Thoracic aorta (tissue), 2 donors: ENCODE data around the gene EIF4E2. TPM values are rescaled to one million over a fixed set of nuclear protein-coding genes. Genes with fewer than 3 reads are reported as not detected.

Source experiments
- ATAC-seq: fragments of 150-250 bp; one replicate; pipeline ENCODE4 v1.8.0; 2017; ENCODE audit warnings: low read depth; ENCODE audit not compliant: insufficient number of reproducible peaks, low FRiP score
- DNase-seq: peaks from one replicate; pipeline ENCODE4 v3.0.0-alpha.2; 2020; ENCODE audit warnings: low spot score
- H3K27ac ChIP-seq, 2 donors: fragments of 200-600 bp; sonication (generic); 1 replicate in 1 of 2; 2 replicates in 1 of 2; pipeline ENCODE4 v1.5.1; 2016; ENCODE audit warnings: mild to moderate bottlenecking in 2 of 2, moderate library complexity in 2 of 2
- H3K27me3 ChIP-seq: fragments of 200-600 bp; sonication (generic); replicated peaks from 2 replicates; pipeline ENCODE4 v1.6.0; 2016; ENCODE audit warnings: mild to moderate bottlenecking; ENCODE audit not compliant: insufficient read depth
- H3K36me3 ChIP-seq: fragments of 200-600 bp; sonication (generic); one replicate; pipeline ENCODE4 v1.5.1; 2016
- H3K4me1 ChIP-seq, 2 donors: fragments of 200-600 bp; sonication (generic); 1 replicate in 1 of 2; 2 replicates in 1 of 2; pipeline versions ENCODE4 v1.5.1 to v1.6.0; 2016; ENCODE audit warnings: low read depth in 2 of 2, mild to moderate bottlenecking in 1 of 2; ENCODE audit not compliant: control insufficient read depth in 1 of 2
- H3K4me3 ChIP-seq: fragments of 200-600 bp; sonication (generic); 2 replicates; pipeline ENCODE4 v1.5.1; 2016; ENCODE audit warnings: mild to moderate bottlenecking
- H3K9me3 ChIP-seq: fragments of 200-600 bp; sonication (generic); 2 replicates; pipeline ENCODE4 v1.5.1; 2016
- CTCF ChIP-seq: fragments of 200-600 bp; sonication (generic); IDR thresholded peaks from one replicate; pipeline ENCODE4 v1.5.1; 2019; ENCODE audit warnings: antibody characterized with exemption
- total RNA-seq, 2 donors: library from RNA; depleted of rRNA; stranded (reverse); fragments of >200 nt; gene quantifications; one replicate each; pipeline versions ENCODE4 v1.1.0 to v1.2.3, GENCODE V29; 2016

The EIF4E2 gene
- total RNA-seq, 2 donors from 2014 or later: 42.2 to 51.1 TPM

GRCh38 chr2:232525199-232525598, 25.3 kb upstream of the EIF4E2 start:
- H3K4me1 ChIP-seq: peaks cover 7 to 33% of the 10 kb centered on the region in 2 donors
- DNase-seq: no peak
- peaks cover 17% of the 10 kb centered on the region for H3K27me3 ChIP-seq
- no peak overlapping the region for H3K4me3 ChIP-seq
- no peaks in the 10 kb centered on the region for H3K36me3 ChIP-seq
- TF ChIP-seq CTCF: no peak
- H3K9me3 ChIP-seq: no peaks in the 10 kb centered on the region
- no peak for ATAC-seq
- no peak overlapping the region for H3K27ac ChIP-seq

- no peak within 1 kb of the TSS for H3K4me3 ChIP-seq
- ATAC-seq (no peak), DNase-seq (no peak)
- no peaks in the 10 kb centered on the region for H3K9me3 ChIP-seq
- peaks cover 7 to 33% of the 10 kb centered on the region in 2 donors for H3K4me1 ChIP-seq
- TF ChIP-seq CTCF: no peak
- peaks cover 17% of the 10 kb centered on the region for H3K27me3 ChIP-seq
- H3K36me3 ChIP-seq: no peaks in the 10 kb centered on the region
- H3K27ac ChIP-seq: no peak within 1 kb of the TSS
These were observed 24.6 kb upstream of the EIF4E2 start, which contains the start of gene CHRND for GRCh38 chr2:232525791-232526371. CHRND (plus strand) TSS chr2:232526160; CDS start chr2:232526216, 56 bp downstream.

- H3K4me3 ChIP-seq: no peak overlapping the region
- peaks cover 17% of the 10 kb centered on the region for H3K27me3 ChIP-seq
- H3K36me3 ChIP-seq: no peaks in the 10 kb centered on the region
- ATAC-seq (no peak), DNase-seq (no peak)
- no peak overlapping the region for H3K27ac ChIP-seq
- no peaks in the 10 kb centered on the region for H3K9me3 ChIP-seq
- H3K4me1 ChIP-seq: peaks cover 7 to 33% of the 10 kb centered on the region in 2 donors
- TF ChIP-seq CTCF: no peak
These were observed 24.0 kb upstream of the EIF4E2 start for GRCh38 chr2:232526372-232526941.

DNA sequence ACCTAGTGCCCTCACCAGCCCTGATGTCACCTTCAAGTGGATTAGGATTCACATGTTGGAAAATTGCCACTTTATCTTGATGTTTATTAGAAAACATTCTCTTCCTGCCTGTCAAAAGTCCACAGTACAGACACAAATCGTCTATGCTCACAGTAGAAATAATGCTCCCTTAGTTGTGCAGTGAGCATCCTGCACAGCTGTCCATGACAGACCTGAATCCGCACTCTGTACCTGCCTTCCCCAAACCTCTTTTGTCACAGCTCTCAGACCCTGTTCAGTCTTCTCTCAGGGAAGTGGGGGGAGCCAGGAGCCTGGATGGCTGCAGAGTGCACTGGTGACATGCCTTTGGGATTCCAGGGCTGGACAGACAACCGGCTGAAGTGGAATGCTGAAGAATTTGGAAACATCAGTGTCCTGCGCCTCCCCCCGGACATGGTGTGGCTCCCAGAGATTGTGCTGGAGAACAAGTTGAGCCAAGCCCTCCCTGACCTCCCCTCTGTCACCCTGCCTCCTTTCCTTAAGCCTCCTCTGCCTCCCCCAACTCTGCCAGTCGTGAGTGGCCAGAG, 22.5 kb upstream of the EIF4E2 start:
- Histone ChIP-seq H3K27ac (no peak overlapping the region), H3K9me3 (no peaks in the 10 kb centered on the region), H3K4me3 (no peak overlapping the region), H3K27me3 (peaks cover 11% of the 10 kb centered on the region), H3K36me3 (no peaks in the 10 kb centered on the region), H3K4me1 (peaks cover 0 to 20% of the 10 kb centered on the region in 2 donors)
- no peak for TF ChIP-seq CTCF
- ATAC-seq (no peak), DNase-seq (no peak)

DNA sequence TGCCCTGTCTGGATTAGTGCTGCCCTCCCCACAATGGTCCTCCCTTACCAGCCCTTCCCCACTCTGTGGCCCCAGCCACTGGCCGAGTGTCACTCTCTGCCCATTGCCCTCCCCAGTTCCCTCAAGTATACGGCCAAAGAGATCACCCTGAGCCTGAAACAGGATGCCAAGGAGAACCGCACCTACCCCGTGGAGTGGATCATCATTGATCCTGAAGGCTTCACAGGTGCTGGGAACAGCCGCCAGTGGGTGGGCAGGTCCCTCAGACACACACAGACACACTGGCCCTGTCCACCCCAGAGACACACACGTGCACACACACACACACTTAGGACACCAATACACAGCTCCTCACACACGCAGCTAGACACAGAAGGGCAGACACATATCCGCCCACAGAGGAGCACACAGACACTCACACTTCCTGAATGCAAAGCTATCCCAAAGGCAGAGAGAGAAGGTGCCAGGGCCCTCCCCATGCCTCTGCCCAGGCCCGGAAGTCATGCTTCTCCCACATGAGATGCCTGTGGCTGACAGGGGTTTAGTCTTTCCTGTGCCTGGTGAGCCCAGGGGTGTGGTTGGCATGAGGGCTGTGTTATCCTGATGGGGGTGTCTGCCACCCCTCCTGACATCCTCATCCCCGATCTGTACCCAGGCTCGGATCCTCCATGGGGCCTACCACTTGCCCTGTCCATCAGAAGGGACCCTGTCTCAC, 21.6 kb upstream of the EIF4E2 start:
- no peak overlapping the region for H3K4me3 ChIP-seq
- no peak for ATAC-seq

More for the DNA sequence above, 21.6 kb upstream of the EIF4E2 start:
- Histone ChIP-seq H3K36me3 (no peaks in the 10 kb centered on the region), H3K4me1 (peaks cover 0 to 11% of the 10 kb centered on the region in 2 donors), H3K27me3 (peaks cover 2% of the 10 kb centered on the region), H3K9me3 (no peaks in the 10 kb centered on the region), H3K27ac (no peak overlapping the region)
- TF ChIP-seq CTCF: no peak
- DNase-seq: no peak
